Measurements from ENCODE around the gene SEMA3F.

GRCh38 chr3:50169232-50169832 is 14.2 kb downstream of the SEMA3F start:
- TF ChIP-seq CTCF (IDR thresholded peaks at IDR 0.05) (no peak), POLR2A (IDR thresholded peaks at IDR 0.05) (no peak)
